Right renal pelvis (tissue), 4 donors: ENCODE results near the gene MIA. TPM values are rescaled to one million over a fixed set of nuclear protein-coding genes. Genes with fewer than 3 reads are reported as not detected.
"Not testable (repeated sequence)": the region's sequence is repeated elsewhere in the genome, so short reads cannot be mapped to it uniquely, and the experiment has no call there.

Experiments
- DNase-seq, 4 donors: peaks; one replicate each; pipeline ENCODE4 v3.0.0-alpha.2; 2013; ENCODE audit warnings: low read depth in 4 of 4, low spot score in 3 of 4, missing footprints in 1 of 4
- polyA plus RNA-seq, 4 donors: library from polyadenylated mRNA; unstranded; fragments of 120-200 nt; gene quantifications; one replicate each; pipeline ENCODE4 v1.2.1, GENCODE V29; 2013; ENCODE audit not compliant: insufficient read length in 4 of 4

The MIA gene
- polyA plus RNA-seq, result 1 to 10 TPM in 1 of 4 donors, under 1 TPM in 3; 0.48 to 1.2 (median 0.90) TPM

- DNase-seq, result no peak
Observed at GRCh38 chr19:40774916-40775631, at the start of gene MIA. TSS of gene MIA (plus strand) at chr19:40775521. CDS start at chr19:40775543, 22 bp downstream.

GRCh38 chr19:40726279-40726678 lies 49.0 kb upstream of the MIA start:
- no peak for DNase-seq

GRCh38 chr19:40730065-40730464 lies 45.3 kb upstream of the MIA start:
- DNase-seq, result not testable (repeated sequence)

- DNase-seq, result not testable (repeated sequence)
Observed at GRCh38 chr19:40732304-40732703, 43.0 kb upstream of the MIA start.

GRCh38 chr19:40733149-40733548 lies 42.2 kb upstream of the MIA start:
- no peak for DNase-seq

- DNase-seq, result no peak
Observed at GRCh38 chr19:40735013-40735771, 40.1 kb upstream of the MIA start.

- DNase-seq, result no peak
Observed at GRCh38 chr19:40736661-40737060, 38.7 kb upstream of the MIA start.

- no peak for DNase-seq
Observed at GRCh38 chr19:40737102-40737644, 38.1 kb upstream of the MIA start.

GRCh38 chr19:40739030-40739839 lies 36.1 kb upstream of the MIA start:
- no peak for DNase-seq

GRCh38 chr19:40739871-40740703 lies 35.2 kb upstream of the MIA start:
- DNase-seq, result no peak

GRCh38 chr19:40740747-40741146 lies 34.6 kb upstream of the MIA start:
- DNase-seq, result no peak

GRCh38 chr19:40741527-40742390 lies 33.6 kb upstream of the MIA start:
- no peak for DNase-seq

- DNase-seq, result no peak
Observed at GRCh38 chr19:40742477-40742876, 32.8 kb upstream of the MIA start.

GRCh38 chr19:40742886-40743285 lies 32.4 kb upstream of the MIA start:
- DNase-seq, result no peak

GRCh38 chr19:40743926-40744325 lies 31.4 kb upstream of the MIA start:
- DNase-seq, result no peak

- no peak for DNase-seq
Observed at GRCh38 chr19:40744554-40745401, 30.5 kb upstream of the MIA start.

GRCh38 chr19:40745402-40745780 lies 29.9 kb upstream of the MIA start:
- DNase-seq, result no peak

- DNase-seq, result no peak
Observed at GRCh38 chr19:40747536-40747935, 27.8 kb upstream of the MIA start.
